Endothelial cell of umbilical vein (primary cell): ENCODE results near the gene FOXRED2. TPM values are rescaled to one million over a fixed set of nuclear protein-coding genes. Genes with fewer than 3 reads are reported as not detected.
A peak's percentile ranks its signal among the peaks of the same experiment; 100 is the strongest.

ENCODE experiments used
- BruUV-seq: library from RNA; stranded (reverse); fragments of 400-500 nt; replicated peaks from 2 replicates; lab custom pipeline; 2021; lab: Mats Ljungman, UMichigan
- CTCF ChIA-PET: fragments of 300-600, 350-600 bp; sonication (Branson Sonifier 250); formaldehyde crosslinking; loops from one replicate; lab custom pipeline; 2021; ENCODE audit warnings: antibody characterized with exemption, inconsistent platforms; lab: Charles Lee
- POLR2A ChIA-PET: fragments of 300-600, 350-600 bp; sonication (Branson Sonifier 250); formaldehyde crosslinking; loops from one replicate; lab custom pipeline; 2021; ENCODE audit warnings: antibody characterized with exemption, inconsistent platforms; lab: Charles Lee
- DNase-seq: peaks from one replicate; pipeline ENCODE4 v3.0.0-alpha.2; 2011; ENCODE audit warnings: low read depth, low spot score
- FAIRE-seq: peaks from 2 replicates; lab custom pipeline; 2011; peaks lifted over from hg19 to GRCh38; lab: Jason Lieb, UNC
- H2AFZ ChIP-seq: 2 replicates; pipeline ENCODE4 v1.6.0; 2012; ENCODE audit warnings: low read depth, low read length, control low read depth, inconsistent platforms
- H3K27ac ChIP-seq: 2 replicates; pipeline ENCODE4 v1.5.1; 2011; ENCODE audit warnings: low read depth, mild to moderate bottlenecking, control low read depth, low read length, moderate library complexity; ENCODE audit not compliant: insufficient read depth
- H3K27me3 ChIP-seq, 2 experiments: 2 replicates each; pipeline versions ENCODE4 v1.6.0 to v1.6.1; 2011; ENCODE audit warnings: low read length in 2 of 2, mixed read lengths in 1 of 2; ENCODE audit not compliant: control insufficient read depth in 2 of 2, insufficient read depth in 2 of 2
- H3K36me3 ChIP-seq, 2 experiments: 2 replicates in 1 of 2; 3 replicates in 1 of 2; pipeline ENCODE4 v1.5.1; 2011; ENCODE audit warnings: low read length in 2 of 2, mild to moderate bottlenecking in 1 of 2, moderate library complexity in 1 of 2; ENCODE audit not compliant: control insufficient read depth in 2 of 2, insufficient read depth in 2 of 2; ENCODE audit errors: extremely low read depth in 1 of 2
- H3K4me1 ChIP-seq: 3 replicates; pipeline ENCODE4 v1.5.1; 2011; ENCODE audit warnings: mild to moderate bottlenecking, low read length; ENCODE audit not compliant: control insufficient read depth, insufficient read depth; ENCODE audit errors: extremely low read depth
- H3K4me2 ChIP-seq: 2 replicates; pipeline ENCODE4 v1.6.1; 2011; ENCODE audit warnings: low read length, control low read depth, mixed read lengths; ENCODE audit not compliant: insufficient read depth
- H3K4me3 ChIP-seq, 3 experiments: fragments of 200-600 bp in 1 of 3; sonication (generic), shearing (Covaris generic) in 1 of 3; replicated peaks in 1 of 3; 2 replicates each; pipeline ENCODE4 v1.5.1; 2011 to 2016; ENCODE audit warnings: control low read depth in 3 of 3, low read length in 3 of 3, mild to moderate bottlenecking in 2 of 3, inconsistent platforms in 1 of 3, low read depth in 1 of 3, moderate library complexity in 1 of 3; ENCODE audit not compliant: insufficient read depth in 1 of 3
- H3K79me2 ChIP-seq: 2 replicates; pipeline ENCODE4 v1.6.0; 2012; ENCODE audit warnings: low read length, inconsistent platforms; ENCODE audit not compliant: control insufficient read depth, insufficient read depth
- H3K9ac ChIP-seq: replicated peaks from 2 replicates; pipeline ENCODE3; 2011; ENCODE audit warnings: low read length, control low read depth; ENCODE audit not compliant: insufficient read depth; ENCODE audit errors: extremely low read depth
- H3K9me1 ChIP-seq: replicated peaks from 3 replicates; pipeline ENCODE4 v1.6.0; 2011; ENCODE audit warnings: mild to moderate bottlenecking, low read length; ENCODE audit not compliant: control insufficient read depth, insufficient read depth; ENCODE audit errors: extremely low read depth
- H3K9me3 ChIP-seq: replicated peaks from 2 replicates; pipeline ENCODE4 v1.5.1; 2012; ENCODE audit warnings: low read length, inconsistent platforms; ENCODE audit not compliant: control insufficient read depth, insufficient read depth
- H4K20me1 ChIP-seq: replicated peaks from 2 replicates; pipeline ENCODE3; 2011; ENCODE audit warnings: mild to moderate bottlenecking, low read length; ENCODE audit not compliant: control insufficient read depth, insufficient read depth; ENCODE audit errors: extremely low read depth
- CTCF ChIP-seq, 2 donors: IDR thresholded peaks; 1 replicate in 1 of 2; 2 replicates in 1 of 2; pipeline ENCODE4 v1.5.1; 2011; ENCODE audit warnings: low read length in 2 of 2, mild to moderate bottlenecking in 2 of 2, moderate library complexity in 2 of 2, control low read depth in 1 of 2, inconsistent platforms in 1 of 2, low read depth in 1 of 2; ENCODE audit not compliant: insufficient read depth in 1 of 2; ENCODE audit errors: extremely low read depth in 1 of 2
- EZH2 ChIP-seq: IDR thresholded peaks from 2 replicates; pipeline ENCODE4 v1.6.1; 2012; ENCODE audit warnings: borderline replicate concordance, low read depth, mild to moderate bottlenecking, moderate library complexity, low read length, inconsistent platforms; ENCODE audit not compliant: severe bottlenecking
- FOS ChIP-seq: IDR thresholded peaks from 2 replicates; pipeline ENCODE4 v1.6.1; 2011; ENCODE audit warnings: mild to moderate bottlenecking, low read length, moderate library complexity, borderline replicate concordance; ENCODE audit not compliant: insufficient read depth
- MYC ChIP-seq: IDR thresholded peaks from one replicate; pipeline ENCODE4 v1.6.1; 2011; ENCODE audit warnings: mild to moderate bottlenecking, low read depth, low read length
- POLR2AphosphoS5 ChIP-seq: IDR thresholded peaks from 2 replicates; pipeline ENCODE4 v1.6.1; 2012; ENCODE audit warnings: low read depth, mild to moderate bottlenecking, control low read depth, low read length, moderate library complexity; ENCODE audit not compliant: insufficient read depth
- dilution Hi-C: fragments of 300-500 bp; cut with MboI; formaldehyde crosslinking; loops from one replicate; pipeline ENCODE4 v1.15.0; 2019; ENCODE audit warnings: low sequenced_read_pairs; ENCODE audit not compliant: extremely low pct_ligation_motif_present
- intact Hi-C: fragments of 100-400 bp; cut with micrococcal nuclease; formaldehyde crosslinking; loops from one replicate; pipeline ENCODE4 v1.10.0; 2022
- polyA plus RNA-seq, 4 experiments: library from polyadenylated mRNA; depleted of rRNA in 3 of 4; stranded (reverse) in 3 of 4; unstranded in 1 of 4; fragments of >200 nt; gene quantifications; 2 replicates each; pipeline versions ENCODE4 v1.2.1 to v1.2.3, GENCODE V29; 2011 to 2012; ENCODE audit warnings: missing spikeins in 1 of 4
- total RNA-seq: library from RNA; stranded (reverse); gene quantifications from 2 replicates; pipeline ENCODE4 v1.2.3, GENCODE V29; 2021

FOXRED2 gene
- total and polyA plus RNA-seq, 2 donors (not counting 3 experiments of a cell fraction or from before 2014, with no cell fraction given), result 8.4 to 20.4 TPM

- intact Hi-C loops, result no loop called here
- dilution Hi-C loops, result no loop called here
- Histone ChIP-seq H3K4me3 (no peak overlapping the region), H3K79me2 (no peaks in the 10 kb centered on the region), H3K27me3 (no peaks in the 10 kb centered on the region), H2AFZ (no peak overlapping the region), H3K4me1 (no peaks in the 10 kb centered on the region), H3K9ac (no peak overlapping the region), H3K9me3 (no peaks in the 10 kb centered on the region), H3K27ac (no peak overlapping the region), H3K9me1 (no peaks in the 10 kb centered on the region), H3K4me2 (no peak overlapping the region), H3K36me3 (peaks cover 47 to 71% of the 10 kb centered on the region in 2 experiments), H4K20me1 (no peaks in the 10 kb centered on the region)
- no peak for DNase-seq
- POLR2A ChIA-PET, result no interaction called here
- FAIRE-seq, result no peak
- no TSS peak for BruUV-seq
- CTCF ChIA-PET, result no interaction called here
- no peak for TF ChIP-seq CTCF (IDR thresholded peaks at IDR 0.05; ENCODE audit: extremely low read depth in 1 of 2, insufficient read depth in 1 of 2, low read depth in 1 of 2, low read length in 2 of 2)
- TF ChIP-seq EZH2, result no peak
These were observed 7.9 kb upstream of the FOXRED2 start for GRCh38 chr22:36514766-36515165.

- Histone ChIP-seq H3K9me1 (no peaks in the 10 kb centered on the region), H3K4me3 (no peak overlapping the region), H3K36me3 (peaks cover 34 to 54% of the 10 kb centered on the region in 2 experiments), H3K9me3 (no peaks in the 10 kb centered on the region), H3K27me3 (no peaks in the 10 kb centered on the region), H3K9ac (no peak overlapping the region), H4K20me1 (no peaks in the 10 kb centered on the region), H2AFZ (no peak overlapping the region), H3K79me2 (no peaks in the 10 kb centered on the region), H3K27ac (no peak overlapping the region), H3K4me1 (no peaks in the 10 kb centered on the region), H3K4me2 (no peak overlapping the region)
- no peak for TF ChIP-seq MYC
- no peak for TF ChIP-seq FOS
- TF ChIP-seq POLR2AphosphoS5, result peak; percentile 7
- intact Hi-C loops, result no loop called here
- no peak for DNase-seq
- no TSS peak for BruUV-seq
- POLR2A ChIA-PET, result no interaction called here
- CTCF ChIA-PET, result interaction anchor here (1.0 kb wide), 1 partner anchor 12 kb away, joined by 3 read pairs; no protein-coding TSS in a partner anchor
- FAIRE-seq, result no peak
- dilution Hi-C loops, result no loop called here
These were observed 6.2 kb upstream of the FOXRED2 start for GRCh38 chr22:36512991-36513390.
